NCI-H2196 (cell line): ENCODE data around the gene DYNC1H1.
A peak's percentile ranks its signal among the peaks of the same experiment; 100 is the strongest.

Experiments used
- DNase-seq: peaks from one replicate; lab custom pipeline; 2025; ENCODE audit not compliant: unreplicated experiment; lab: John Stamatoyannopoulos, UW

Gene DYNC1H1

DNA sequence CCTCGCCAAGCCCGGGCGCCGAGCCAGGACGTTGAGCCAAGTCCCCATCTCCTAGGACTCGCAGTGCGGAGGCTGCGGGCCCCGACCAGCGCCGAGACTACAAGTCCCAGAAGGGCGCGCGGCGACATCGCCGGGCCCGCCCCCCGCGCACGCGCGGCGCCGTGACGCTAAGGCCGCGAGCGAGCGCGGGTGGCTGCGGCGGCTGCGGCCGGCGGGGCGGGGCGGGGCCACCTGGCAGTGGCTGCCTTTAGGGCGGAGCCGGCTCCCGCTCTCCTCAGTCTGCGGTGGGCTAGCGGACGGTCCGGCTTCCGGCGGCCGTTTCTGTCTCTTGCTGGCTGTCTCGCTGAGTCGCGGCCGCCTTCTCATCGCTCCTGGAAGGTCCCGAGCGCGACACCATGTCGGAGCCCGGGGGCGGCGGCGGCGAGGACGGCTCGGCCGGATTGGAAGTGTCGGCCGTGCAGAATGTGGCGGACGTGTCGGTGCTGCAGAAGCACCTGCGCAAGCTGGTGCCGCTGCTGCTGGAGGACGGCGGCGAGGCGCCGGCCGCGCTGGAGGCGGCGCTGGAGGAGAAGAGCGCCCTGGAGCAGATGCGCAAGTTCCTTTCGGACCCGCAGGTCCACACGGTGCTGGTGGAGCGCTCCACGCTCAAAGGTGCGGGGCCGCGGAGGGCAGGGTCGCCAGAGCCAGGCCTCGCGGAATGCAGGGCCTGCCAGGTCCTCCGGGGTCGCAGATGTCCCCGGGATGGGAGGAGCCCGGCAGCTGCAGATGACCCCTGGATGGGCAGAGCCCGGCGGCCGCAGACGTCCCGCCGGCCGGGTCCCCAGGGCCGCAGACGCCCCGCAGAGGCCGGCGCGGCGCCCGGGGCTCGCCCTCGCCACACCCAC, at the start of gene DYNC1H1:
DYNC1H1 (plus strand) TSS at position 277 of the 884 bp plus-strand sequence; CDS start at position 396, 119 bp downstream.
- DNase-seq: peak; percentile 85

DNA sequence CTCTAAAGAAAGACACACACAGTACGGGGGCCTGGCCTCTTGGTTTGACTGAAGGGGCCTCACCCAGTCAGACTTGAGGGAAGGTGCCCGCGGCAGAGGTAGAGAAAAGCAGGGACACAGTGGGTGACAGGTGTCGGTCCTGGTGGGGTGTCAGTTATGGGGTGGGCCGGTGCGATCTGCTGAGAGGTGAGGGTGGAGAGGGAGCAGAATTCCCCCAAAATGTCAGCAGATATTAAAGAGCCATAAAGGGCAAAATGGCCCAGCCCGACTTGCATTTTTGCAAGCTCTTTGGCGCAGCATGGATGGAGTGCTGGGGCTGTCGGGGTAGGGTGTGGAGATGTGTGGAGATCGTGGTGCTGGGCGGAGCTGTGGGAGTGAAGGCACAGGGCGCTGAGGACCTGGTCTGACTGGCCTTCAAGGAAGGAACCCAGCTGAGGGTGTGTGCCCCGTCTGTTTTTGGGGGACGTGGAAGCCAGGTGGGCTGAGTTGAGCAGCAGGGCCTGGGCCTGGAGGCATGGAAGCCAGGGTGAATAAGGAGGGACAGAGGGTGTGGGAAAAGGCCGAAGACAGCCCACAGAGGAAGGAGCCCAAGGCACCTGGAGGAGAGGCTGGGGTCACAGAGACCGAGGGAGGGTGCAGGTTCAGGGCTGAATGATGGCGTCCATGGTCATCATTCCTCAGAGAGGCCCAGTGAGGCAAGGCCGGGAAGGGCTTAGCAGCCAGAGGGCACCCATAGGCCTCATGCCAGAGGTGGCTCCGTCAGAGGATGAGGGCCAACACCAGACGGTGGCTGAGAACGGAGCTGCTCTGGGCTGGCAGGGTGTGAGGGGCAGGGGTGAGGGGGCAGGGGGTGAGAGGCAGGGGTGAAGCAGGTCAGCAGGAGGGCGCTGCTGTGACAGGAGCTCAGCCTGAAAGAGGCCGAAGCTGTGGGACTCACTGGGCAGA, 48.2 kb upstream of the DYNC1H1 start:
- DNase-seq: no peak

DNA sequence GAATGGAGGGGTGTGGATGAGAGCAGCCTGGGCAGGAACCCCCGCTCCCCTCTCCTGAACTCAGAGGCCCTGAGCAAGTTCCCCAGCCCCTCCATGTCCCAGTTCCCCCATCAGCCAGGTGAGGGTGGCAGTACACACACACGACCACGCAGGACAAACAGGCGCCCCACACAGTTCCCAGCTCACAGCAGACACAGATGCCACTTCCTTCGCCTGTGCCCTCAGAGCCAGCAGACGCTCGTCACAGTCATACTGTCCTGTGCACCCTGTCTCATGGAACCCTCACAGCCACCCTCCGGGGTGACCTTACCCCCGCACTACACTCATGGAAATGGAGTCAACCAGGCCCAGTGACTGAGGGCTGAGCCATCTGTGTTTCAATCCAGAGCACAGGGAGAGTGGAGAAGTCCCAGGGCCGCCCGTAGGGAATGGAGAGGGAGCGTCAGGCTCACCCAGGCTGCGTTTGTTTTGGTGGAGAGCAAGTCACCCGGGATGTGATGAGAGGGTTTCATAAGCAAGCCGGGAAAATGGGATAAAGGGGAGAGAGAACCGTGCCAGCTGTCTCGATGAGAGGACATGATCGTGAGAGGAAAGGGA, 47.5 kb upstream of the DYNC1H1 start:
- DNase-seq: no peak

DNA sequence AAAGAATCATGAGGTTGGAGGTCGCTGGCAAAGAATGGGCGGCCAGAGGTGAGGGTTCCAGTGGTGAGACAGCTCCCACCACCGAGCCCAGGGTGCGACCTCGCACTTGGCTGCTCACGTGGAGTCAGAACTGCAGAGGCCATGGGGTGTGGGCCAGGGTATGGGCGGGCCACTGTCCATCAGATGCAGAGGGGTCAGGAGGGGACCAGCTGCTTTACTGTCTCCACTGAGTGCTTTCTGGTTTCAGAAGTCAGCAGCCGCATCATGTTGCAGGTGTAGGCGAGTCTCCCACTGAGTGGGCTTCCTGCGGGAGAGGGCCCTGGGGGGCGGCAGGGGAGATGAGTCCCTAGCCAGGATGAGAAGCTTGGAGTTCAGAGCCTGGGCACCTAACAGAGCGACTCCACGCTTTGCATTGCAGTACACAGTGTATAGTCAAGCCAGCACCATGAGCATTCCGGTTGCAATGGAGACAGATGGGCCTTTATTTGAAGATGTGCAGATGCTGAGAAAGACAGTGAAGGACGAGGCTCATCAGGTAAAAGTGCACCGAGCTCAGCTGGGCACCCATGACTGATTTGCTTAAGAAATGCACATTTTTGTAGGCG, 46.9 kb upstream of the DYNC1H1 start:
- DNase-seq: no peak

DNA sequence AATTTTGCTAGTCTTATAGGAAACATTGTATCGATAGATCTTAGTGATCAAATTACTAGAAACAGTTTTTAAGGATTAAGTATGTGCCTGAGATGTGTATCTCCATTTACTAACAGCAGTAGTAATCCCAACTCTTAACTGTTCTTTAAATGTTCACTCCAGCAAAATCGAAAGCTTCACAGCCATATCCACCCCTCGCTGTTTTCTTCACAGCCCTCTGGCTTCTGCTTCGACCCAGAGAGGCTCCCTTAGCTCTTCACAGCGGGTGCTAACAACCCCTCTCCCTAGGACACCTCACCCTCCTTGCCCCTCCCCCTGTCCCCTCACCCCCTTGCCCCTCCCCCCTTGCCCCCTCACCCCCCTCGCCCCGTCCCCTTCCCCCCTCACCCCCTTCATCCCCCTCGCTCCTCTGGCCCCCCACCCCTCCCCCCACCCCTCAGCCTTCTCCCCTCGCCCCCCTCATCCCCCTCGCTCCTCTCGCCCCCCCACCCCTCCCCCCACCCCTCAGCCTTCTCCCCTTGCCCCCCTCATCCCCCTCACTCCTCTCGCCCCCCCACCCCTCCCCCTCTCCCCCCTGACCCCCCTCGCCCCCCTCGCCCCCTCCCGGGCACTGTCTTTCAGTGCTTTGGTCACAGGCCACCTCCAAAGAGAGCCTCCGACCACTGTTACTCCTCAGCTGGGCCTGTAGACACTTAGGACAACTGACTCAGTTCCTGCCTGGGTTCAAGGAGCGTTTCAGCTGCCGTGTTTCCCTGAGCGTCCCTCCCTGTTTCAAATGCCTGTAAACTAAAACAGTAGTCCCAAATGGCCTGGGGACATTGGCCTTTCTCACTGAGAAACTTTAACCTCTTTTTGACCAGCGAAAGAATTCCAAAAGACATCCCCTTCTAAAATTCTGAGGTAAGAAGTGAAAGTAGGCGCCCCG, 46.0 kb upstream of the DYNC1H1 start:
- DNase-seq: no peak

DNA sequence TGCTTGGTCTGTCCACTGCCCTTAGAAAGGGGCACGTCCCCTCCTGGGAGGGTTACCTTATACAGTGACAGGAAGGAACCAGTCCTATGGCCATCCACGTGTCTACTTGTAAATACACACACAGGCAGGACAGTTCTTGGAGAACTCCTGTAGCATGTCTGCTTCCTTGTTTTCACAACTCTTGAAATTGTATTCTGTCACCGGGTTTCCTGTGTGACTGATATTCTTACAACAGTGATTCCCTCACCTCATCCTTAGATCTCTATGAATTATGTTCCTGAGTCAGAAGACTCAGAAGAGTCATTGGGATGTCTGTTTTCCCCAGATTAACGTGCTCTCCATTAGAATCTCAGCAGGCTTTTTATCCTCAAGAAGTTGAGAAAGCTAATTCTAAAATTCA, 44.1 kb upstream of the DYNC1H1 start:
- no peak for DNase-seq

DNA sequence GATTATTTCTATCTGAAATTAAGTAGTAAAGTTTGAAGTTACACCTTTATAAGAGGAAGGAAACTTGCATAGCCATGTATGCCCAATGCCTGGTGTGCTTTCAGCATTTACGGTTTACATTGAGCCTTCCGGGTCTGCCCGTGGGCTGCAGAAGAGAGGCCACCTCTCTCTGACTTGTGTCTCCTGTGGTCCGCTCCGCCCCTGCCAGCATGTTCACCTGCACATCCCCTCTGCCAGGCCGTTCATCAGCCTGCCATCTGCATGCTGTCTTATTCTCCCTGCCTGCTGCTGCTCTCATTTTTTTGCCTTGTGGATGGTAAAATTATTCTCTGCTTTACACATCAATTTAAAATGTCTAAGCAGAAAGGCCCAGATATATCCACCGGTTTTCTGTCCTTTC, 41.5 kb upstream of the DYNC1H1 start:
- no peak for DNase-seq

DNA sequence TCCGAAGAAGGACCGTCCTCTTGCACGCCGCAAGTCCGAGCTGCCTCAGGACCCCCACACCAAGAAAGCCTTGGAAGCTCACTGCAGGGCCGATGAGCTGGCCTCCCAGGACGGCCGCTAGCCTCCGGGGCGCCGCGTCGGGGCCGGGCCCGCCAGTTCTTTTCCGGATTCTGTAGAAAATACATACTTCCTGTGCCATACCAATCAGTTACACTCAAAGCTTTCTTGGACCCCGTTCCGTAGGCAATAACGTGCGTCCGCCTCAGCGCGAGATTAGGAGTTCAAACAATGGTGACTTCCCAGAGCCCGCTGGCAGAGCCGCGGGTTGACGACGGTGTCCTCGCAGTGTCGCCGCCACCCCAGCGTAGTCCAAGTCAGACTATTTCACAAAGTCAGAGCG, 39.2 kb upstream of the DYNC1H1 start:
- no peak for DNase-seq

DNA sequence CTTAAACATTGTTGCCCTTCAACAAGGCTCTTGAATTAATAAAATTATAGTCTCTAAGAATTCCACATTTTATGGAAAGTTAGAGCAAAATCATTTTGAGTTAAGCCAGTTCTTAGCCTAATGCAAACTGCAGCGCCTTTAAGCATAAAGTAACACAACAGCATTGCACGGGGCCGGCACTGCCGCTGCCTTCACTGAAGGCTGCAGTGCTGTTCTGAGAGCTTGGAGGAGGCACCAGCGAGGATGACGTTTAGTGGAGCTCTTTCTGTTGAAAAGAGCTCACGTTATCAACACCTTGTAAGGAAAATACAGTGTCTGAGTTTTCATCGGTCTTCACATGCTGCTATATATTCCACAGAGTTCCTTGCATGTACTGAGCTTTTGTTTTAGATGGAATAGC, 38.3 kb upstream of the DYNC1H1 start:
- no peak for DNase-seq

DNA sequence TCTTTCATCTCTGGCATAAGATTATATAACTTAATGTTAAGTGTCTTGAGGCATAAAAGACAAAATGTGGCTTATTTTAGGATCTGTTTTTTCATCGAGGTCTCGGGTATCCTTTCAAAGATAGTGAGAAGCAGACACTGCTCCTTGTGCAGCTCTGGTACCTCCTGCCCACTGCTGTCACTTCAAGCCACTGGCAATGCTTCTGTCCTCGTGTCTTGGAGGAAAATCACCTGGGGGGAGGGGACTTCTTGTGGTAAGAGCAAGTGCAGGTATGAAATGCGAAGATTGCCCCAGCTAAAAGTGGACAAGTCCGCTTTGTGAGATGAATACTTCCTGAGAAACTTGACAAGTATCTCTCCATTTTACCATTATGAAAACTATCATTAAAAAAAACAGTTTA, 37.8 kb upstream of the DYNC1H1 start:
- no peak for DNase-seq

DNA sequence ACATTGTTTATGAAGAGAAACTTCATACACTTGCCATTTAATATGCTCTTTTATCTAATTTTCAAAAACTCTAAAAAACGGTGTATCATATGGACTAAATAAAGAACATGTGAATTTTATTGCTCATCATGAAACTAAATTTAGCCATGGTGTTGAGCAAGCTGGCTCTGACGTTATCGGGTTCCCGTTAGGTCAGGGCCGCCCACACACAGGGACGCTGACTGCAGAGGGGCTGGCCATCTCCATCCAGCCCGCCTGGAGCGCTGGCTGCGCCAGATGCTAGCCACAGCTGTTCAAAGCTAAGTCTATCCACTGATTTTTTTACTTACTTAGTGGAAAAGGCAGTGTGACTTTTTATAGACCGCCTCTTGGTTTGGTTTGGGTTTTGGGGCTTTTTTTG, 36.5 kb upstream of the DYNC1H1 start:
- DNase-seq: no peak

DNA sequence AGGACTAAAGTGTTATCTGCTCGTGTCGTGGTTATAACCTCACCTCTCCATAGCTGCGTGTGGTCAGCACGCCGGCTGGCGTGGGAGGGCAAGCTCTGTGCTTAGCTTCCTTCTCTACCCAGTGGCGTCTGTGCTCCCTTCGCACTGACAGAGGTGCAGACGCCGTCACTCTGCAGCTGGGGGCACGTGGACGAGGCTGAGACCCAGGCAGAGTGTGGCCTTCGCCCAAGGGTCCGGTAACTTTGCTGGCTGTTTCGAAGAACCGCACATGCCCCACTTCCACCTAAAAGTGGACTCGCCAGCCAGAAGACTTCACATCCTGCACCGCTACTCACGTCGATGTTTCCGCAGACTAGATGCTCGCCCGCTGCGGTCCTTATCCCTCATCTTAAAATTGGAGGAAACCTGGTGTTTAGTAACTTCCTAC, 35.9 kb upstream of the DYNC1H1 start:
- DNase-seq: no peak

DNA sequence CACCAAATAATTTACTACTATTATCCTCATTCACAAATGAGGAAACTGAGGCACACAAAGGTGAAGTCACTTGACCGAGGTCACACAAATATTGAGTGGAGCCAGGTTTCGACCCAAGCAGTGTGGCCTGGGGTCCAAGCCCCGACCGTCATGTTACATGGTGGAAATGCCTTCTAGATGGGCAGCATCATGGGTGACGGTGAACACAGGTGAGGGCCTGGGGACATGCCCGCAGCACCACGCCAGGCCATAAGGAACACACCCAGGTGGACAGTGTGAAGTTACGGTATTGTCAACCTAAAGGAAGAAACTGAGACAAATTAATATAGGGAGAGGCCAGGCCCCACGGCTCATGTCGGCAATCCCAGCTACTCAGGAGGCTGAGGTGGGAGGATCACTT, 35.3 kb upstream of the DYNC1H1 start:
- no peak for DNase-seq

DNA sequence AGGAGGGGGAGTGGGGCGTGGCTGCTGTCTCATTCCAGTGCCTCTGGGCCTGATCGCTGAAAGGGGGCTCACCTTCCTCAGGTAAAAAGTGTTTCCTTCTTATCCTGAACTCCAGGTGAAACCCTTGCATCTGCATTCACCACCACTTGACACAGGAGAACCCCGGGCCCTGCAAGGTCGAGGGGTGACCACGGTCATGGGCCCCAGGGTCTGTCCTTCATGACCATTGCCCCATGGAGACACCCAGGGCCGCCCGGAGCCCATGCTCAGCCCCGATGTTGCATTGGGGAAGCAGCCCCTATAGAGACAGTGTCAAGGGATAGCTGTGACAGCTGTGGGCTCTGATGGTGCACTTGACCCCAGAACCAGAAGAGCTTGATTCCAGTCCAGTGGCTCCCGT, 34.4 kb upstream of the DYNC1H1 start:
- no peak for DNase-seq

DNA sequence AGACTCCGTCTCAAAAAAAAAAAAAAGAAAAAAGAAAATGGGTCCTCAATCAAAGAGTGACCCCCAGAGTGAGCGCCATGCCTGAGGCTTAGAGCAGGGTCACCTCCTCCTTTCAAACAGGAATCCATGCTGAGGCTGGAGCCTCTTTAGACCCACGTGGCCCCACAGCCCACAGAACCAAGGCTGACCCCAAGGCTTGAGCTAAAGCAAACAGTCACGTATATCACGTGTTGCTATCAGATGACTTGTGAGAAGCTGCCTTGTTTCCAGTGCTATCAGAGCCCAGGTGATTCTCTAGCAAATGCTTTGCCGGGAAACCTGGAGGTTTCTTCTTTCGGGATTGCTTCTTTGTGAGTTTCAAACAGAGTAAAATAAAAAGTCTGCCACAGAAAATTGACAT, 31.7 kb upstream of the DYNC1H1 start:
- no peak for DNase-seq

DNA sequence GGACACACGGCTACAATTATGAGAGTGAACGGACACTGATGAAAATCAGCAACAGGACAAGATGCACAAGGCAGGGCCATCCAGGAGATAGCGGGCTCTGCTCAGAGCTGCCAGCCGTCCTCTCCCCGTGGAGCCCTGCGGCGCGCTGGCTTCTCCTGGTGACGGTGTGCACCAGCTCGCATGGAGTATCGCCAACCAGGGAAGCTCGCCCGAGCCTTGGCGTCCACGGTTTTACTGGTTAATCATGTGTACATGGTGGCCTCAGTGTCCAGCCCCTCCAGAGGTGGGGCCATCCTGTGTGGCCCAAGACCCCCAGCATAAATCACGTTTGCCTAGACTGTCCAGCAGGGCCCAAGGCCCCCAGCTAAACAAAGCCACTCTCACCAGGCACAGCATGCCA, 31.2 kb upstream of the DYNC1H1 start:
- no peak for DNase-seq

DNA sequence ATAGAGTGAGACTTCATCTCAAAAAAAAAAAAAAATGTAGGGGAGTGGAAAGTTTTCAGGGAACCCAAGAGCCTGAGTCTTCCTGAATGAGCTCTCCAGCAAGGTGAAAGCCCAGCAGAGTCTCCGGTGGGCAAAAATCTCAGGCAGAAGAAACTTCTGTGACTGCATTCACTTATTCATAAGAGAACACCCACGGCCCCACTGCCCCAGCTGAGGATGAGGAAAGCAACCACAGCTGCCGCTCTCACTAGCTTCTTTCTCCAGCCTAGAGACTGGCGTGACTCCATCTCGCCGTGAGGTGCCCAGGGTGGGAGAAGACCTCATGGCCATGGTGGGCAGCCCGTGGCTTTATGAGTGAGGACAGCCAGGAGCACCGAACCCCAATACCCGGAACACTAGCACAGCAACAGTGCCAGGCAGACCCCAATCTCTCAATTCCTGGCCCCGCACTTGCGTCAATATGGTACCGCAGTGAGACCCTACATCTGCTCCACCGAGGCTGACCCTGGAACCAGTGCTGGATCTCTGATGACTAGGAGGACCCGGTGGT, 29.7 kb upstream of the DYNC1H1 start:
- DNase-seq: no peak

DNA sequence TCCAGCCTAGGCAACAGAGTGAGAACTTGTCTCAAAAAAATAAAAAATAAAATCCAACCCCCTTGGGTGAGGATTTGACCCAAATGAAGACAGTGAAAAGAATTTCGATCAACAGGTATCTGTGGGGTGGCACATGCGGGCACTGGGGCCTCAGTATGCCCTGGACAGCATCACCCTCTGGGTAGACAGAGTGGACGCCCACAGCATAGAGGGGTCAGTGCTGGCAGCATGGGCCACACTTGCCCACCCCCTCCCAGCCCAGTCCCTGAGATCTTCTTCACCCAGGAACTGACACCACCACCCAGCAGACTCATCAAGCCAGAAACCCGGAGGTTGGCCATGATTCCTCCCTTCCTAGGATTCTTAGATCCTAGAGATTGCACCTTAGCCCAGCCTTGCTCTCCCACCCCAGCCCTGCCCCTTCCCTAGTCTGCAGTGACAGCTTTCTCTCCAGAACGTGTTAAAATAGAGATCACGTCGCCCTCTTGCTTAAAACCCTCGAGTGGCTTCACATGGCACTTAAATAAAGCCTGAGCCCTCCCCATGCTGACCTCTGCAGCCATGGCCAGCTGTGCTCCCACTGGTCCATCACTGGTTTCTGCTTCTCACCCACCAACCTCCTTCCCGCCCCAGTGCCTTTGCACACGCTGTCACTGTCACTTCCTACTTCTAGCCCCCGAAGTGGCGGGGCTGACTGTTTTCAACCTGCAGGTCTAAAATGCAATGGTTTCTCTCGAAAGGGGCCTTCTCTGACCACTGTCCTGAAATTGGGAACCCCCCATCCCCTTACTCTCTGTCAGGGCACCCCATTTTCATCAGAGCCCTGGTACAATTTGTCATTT, 26.2 kb upstream of the DYNC1H1 start:
- DNase-seq: no peak

DNA sequence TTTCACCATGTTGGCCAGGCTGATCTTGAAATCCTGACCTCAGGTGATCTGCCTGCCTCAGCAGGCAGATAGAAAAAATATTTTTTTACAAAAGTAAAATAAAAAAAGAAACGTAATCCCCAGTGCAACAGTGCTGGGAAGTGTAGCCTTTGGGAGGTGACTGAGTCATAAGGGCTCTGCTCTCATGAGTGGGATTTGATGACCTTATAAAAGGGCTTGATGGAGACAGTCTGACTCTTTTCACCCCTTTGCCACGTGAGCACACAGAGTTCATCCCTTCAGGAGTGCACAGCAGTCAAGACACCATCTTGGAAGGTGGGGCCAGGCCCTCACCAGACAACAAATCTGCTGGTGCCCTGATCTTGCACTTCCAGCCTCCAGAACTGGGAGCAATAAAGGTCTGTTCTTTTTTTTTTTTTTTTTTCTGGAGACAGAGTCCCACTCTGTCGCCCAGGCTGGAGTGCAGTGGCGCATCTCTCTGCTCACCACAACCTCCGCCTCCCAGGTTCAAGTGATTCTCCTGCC, 24.7 kb upstream of the DYNC1H1 start:
- no peak for DNase-seq
